Measurements from ENCODE around the gene TP53. TPM values are rescaled to one million over a fixed set of nuclear protein-coding genes. Genes with fewer than 3 reads are reported as not detected.
A peak's percentile ranks its signal among the peaks of the same experiment; 100 is the strongest.

The TP53 gene
- total RNA-seq, 6 donors from 2014 or later: 16.8 to 55.5 (median 21.9) TPM

DNA sequence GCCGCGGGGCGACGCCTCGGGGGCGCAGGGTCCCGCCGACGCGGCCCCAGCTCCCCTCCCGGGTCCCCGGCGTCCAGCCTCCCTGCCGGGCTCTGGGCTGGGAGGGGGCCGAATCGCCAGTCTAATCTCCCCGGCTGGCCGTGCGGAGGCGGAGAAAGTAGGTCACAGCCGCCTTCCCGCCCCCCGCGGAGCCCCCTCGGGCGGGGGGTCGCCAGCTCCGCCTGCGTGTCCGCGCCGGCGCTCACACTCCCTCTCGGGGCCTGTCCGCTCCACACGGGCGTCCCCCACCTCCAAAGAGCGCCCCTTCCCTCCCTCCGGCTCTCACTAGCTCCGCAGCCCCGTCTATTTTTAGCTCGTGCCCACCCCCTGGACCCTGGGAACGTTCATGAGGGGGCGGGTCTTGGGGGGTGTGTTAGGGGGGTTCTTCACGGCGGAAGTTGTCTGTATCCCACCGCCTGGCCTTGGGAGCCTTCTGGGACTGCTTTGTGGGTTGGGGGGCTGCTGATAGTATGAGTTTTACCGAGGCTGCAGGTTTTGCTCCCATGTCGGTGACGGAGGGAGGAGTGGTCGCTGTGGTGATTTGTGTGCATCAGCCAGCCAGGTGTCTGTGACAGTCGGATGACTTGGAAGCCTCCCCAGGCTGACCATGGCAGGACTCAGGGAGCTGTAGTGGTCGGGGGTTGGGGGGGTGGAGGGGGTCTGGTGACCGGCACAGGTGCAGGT is 35.5 kb downstream of the TP53 start:
- Histone ChIP-seq H3K4me3 (peak overlapping the region in 3 of 4 donors; percentile 37 to 56 (median 56)), H3K27me3 (peaks cover 0 to 26% (median 6%) of the 10 kb centered on the region in 4 donors), H3K4me1 (peaks cover 16 to 22% (median 21%) of the 10 kb centered on the region in 4 donors), H3K9me3 (no peaks in the 10 kb centered on the region), H3K36me3 (no peaks in the 10 kb centered on the region), H3K27ac (peak overlapping the region in 3 of 4 donors; percentile 26 to 55 (median 34))
- WGBS, 2 donors: 5 to 11% methylated on average over 4 to 38 of the region's 54 CpGs
- DNase-seq: peak in 1 of 2 donors; percentile 78
- TF ChIP-seq POLR2A (IDR thresholded peaks at IDR 0.05) (no peak), POLR2AphosphoS5 (IDR thresholded peaks at IDR 0.05) (no peak), EP300 (IDR thresholded peaks at IDR 0.05) (no peak)
- TF ChIP-seq, protein P1, sequence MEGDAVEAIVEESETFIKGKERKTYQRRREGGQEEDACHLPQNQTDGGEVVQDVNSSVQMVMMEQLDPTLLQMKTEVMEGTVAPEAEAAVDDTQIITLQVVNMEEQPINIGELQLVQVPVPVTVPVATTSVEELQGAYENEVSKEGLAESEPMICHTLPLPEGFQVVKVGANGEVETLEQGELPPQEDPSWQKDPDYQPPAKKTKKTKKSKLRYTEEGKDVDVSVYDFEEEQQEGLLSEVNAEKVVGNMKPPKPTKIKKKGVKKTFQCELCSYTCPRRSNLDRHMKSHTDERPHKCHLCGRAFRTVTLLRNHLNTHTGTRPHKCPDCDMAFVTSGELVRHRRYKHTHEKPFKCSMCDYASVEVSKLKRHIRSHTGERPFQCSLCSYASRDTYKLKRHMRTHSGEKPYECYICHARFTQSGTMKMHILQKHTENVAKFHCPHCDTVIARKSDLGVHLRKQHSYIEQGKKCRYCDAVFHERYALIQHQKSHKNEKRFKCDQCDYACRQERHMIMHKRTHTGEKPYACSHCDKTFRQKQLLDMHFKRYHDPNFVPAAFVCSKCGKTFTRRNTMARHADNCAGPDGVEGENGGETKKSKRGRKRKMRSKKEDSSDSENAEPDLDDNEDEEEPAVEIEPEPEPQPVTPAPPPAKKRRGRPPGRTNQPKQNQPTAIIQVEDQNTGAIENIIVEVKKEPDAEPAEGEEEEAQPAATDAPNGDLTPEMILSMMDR (IDR thresholded peaks at IDR 0.05): no peak
- ATAC-seq (ENCODE audit: low FRiP score in 2 of 2): peak in 1 of 2 donors; percentile 26

DNA sequence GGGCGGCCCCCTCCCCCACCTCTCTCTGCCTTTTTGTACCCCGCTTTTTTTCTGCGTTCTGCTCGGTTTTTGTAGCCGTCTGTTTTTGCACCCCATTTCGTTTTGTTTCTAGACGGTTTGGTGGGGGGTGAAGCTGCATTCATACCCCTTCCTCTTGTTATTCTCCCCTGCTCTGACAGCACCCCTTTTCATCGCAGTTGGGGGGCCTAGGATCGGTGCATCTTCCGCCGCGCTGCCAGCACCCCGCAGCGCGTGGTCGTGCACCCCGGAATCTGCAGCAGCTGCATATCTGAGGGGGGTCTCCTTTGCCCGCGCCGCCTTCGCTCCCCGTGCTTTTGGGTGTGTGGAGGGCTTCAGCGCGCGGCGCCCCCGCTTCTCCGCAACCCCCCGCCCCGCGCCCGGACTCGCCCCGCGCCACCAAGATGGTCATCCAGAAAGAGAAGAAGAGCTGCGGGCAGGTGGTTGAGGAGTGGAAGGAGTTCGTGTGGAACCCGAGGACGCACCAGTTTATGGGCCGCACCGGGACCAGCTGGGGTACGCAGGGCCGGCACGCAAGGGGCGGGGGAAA is 36.1 kb downstream of the TP53 start:
- peaks cover 0 to 26% (median 6%) of the 10 kb centered on the region in 4 donors for H3K27me3 ChIP-seq
- ATAC-seq (ENCODE audit: low FRiP score in 2 of 2) (no peak), DNase-seq (peak in 1 of 2 donors; percentile 79)
- peak overlapping the region; percentile 13 to 56 (median 46) for H3K4me3 ChIP-seq
- H3K4me1 ChIP-seq: peaks cover 16 to 22% (median 21%) of the 10 kb centered on the region in 4 donors
- no peaks in the 10 kb centered on the region for H3K36me3 ChIP-seq
- H3K27ac ChIP-seq: peak overlapping the region in 2 of 4 donors; percentile 34 to 55
- TF ChIP-seq, protein P1 (IDR thresholded peaks at IDR 0.05): no peak
- no peak for TF ChIP-seq POLR2AphosphoS5 (IDR thresholded peaks at IDR 0.05)
- WGBS, 2 donors: 1 to 2% methylated on average over 16 to 37 of the region's 45 CpGs
- no peaks in the 10 kb centered on the region for H3K9me3 ChIP-seq

DNA sequence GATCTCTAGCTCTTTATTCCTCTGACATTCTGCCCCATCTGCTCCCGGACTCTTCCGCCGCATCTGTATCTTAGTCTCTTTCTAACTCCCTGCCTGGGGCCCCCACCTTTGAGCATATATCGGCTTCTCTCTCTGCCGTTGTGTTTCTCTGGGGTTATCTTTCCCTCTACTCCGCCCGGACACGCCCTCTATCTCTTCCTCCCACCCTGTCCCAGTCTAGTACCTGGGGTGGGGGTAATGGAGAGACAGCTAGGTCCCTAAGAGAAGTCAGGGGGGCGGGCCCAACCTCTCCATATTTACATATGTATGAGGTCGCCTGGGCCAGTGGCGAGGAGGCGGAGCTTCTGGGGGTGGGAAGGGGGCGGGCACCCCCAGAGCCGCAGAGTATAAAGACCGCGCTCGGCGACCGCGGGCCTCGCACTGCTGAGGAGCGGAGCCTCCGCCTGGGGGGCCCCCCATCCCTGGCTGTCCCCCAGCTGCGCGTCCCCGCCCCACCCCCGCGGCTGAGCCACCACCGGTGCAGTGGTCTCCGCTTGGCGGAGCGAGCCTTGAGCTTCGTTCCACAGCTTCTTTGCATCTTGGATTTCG is 36.7 kb downstream of the TP53 start, which contains the start of gene ATP1B2:
Gene ATP1B2, plus strand, starts transcription at position 418 of the 588 bp plus-strand sequence. CDS start 593 bp downstream, outside the sequence.
- TF ChIP-seq, protein P1 (IDR thresholded peaks at IDR 0.05): no peak
- TF ChIP-seq POLR2A (IDR thresholded peaks at IDR 0.05) (no peak), POLR2AphosphoS5 (IDR thresholded peaks at IDR 0.05) (no peak), EP300 (IDR thresholded peaks at IDR 0.05) (no peak)
- DNase-seq (peak; percentile 81 to 87), ATAC-seq (ENCODE audit: low FRiP score in 2 of 2) (peak; percentile 11 to 84)
- Histone ChIP-seq H3K9me3 (no peaks in the 10 kb centered on the region), H3K4me1 (peaks cover 16 to 22% (median 21%) of the 10 kb centered on the region in 4 donors), H3K4me3 (peak within 1 kb of the TSS; percentile 13 to 56 (median 46)), H3K36me3 (no peaks in the 10 kb centered on the region), H3K27ac (peak within 1 kb of the TSS in 3 of 4 donors; percentile 26 to 55 (median 34)), H3K27me3 (peaks cover 0 to 26% (median 6%) of the 10 kb centered on the region in 4 donors)
- WGBS, 2 donors: 1 to 2% methylated on average over 17 to 27 of the region's 34 CpGs

DNA sequence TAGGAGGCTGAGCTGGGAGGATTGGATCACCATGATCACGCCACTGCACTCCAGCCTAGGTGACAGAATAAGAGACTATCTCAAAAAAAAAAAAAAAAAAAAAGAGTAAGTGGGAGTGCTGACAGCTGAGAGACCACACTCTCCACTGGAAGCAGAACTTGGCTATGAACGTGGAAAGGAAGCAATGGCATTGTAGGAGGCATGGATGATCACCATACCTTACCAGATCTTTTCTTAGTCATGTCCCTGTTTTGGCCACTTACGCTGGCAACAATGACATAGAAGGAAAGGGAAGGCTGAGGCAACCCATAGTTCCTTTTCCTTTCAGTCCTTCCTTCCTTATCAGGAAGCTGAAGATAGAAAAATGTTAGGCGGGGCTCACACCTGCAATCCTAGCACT is 40.3 kb downstream of the TP53 start:
- 56 to 63% methylated on average over 4 of the region's 4 CpGs for WGBS, 2 donors
- ATAC-seq (ENCODE audit: low FRiP score in 2 of 2): no peak
- no peaks in the 10 kb centered on the region for H3K9me3 ChIP-seq
- H3K4me1 ChIP-seq: peaks cover 16 to 21% (median 21%) of the 10 kb centered on the region in 4 donors
- TF ChIP-seq EP300 (IDR thresholded peaks at IDR 0.05): no peak
- TF ChIP-seq POLR2A (IDR thresholded peaks at IDR 0.05): no peak
- TF ChIP-seq POLR2AphosphoS5 (IDR thresholded peaks at IDR 0.05): no peak
- TF ChIP-seq, protein P1 (IDR thresholded peaks at IDR 0.05): no peak
- H3K36me3 ChIP-seq: no peaks in the 10 kb centered on the region
- no peak for DNase-seq
- H3K27ac ChIP-seq: no peak overlapping the region
- H3K27me3 ChIP-seq: peaks cover 0 to 21% (median 6%) of the 10 kb centered on the region in 4 donors
- no peak overlapping the region for H3K4me3 ChIP-seq

Measured in upper lobe of left lung (tissue), 6 donors.